GM18508 (cell line): Measurements from ENCODE around the gene PTPRN2.

ENCODE experiments used
- ATAC-seq: cut with Tn5 transposase; IDR thresholded peaks from one replicate; pipeline ENCODE4 v1.9.1; 2021; ENCODE audit warnings: moderate number of reproducible peaks; ENCODE audit not compliant: insufficient read depth, unreplicated experiment

Gene PTPRN2

DNA sequence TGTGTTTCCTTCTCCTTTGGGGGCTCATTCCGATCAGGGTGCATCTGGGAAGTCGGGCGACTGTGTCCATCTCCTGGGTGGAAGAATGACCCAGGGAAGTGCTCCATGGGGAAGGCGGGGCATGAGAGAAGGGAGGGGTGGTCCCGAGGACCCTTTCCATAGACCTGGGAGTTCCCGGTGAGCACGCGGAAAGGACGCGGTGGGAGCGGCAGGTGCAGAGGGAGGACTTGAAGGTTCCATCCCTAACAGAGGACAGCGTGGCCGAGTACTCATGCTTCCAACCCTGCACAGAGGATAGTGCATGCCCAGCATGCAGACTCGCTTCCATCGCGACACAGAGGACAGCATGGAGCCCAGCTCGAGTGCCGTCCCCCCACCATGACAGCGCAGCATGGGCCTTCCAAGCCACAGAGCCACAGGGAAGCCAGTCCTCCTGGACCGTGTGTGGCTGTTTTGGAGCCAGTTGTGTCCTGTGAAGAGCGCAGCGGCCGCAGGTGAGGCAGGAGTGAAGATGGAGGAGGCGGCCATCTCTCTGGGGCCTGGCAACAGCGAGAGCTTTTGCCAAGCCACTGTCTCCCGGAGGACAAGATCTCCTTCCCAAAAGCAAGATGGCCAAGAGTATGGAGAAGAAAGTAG lies 969.4 kb downstream of the PTPRN2 start:
- ATAC-seq, result no peak

DNA sequence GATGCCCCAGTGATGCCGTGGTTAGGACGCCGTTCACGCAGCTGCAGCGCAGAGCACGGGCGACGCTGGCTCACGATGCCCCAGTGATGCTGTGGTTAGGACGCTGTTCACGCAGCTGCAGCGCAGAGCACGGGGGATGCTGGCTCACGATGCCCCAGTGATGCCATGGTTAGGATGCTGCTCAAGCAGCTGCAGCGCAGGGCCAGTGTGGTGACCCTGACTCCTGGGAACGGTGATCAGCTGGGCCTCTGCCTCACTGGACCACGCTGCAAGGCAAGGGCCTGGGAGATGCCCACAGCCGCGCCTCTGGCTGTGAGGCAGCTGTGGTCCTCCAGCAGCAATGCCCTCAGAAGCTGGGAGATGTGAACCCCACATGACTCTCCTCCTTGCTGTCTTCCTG lies 970.2 kb downstream of the PTPRN2 start:
- ATAC-seq, result no peak

DNA sequence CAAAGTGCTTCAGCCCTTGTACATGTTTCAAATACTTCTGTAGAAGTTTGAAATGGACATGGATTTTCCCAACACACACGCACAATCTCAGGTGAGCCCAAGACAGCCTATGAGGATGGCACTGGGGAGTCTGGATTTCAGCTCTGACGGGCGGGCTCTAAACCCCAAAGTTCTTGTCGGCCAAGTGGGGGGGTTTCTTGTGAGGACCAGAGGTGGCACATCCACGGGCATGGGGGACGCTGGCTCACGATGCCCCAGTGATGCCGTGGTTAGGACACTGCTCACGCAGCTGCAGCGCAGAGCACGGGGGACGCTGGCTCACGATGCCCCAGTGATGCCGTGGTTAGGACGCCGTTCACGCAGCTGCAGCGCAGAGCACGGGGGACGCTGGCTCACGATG lies 970.7 kb downstream of the PTPRN2 start:
- no peak for ATAC-seq

DNA sequence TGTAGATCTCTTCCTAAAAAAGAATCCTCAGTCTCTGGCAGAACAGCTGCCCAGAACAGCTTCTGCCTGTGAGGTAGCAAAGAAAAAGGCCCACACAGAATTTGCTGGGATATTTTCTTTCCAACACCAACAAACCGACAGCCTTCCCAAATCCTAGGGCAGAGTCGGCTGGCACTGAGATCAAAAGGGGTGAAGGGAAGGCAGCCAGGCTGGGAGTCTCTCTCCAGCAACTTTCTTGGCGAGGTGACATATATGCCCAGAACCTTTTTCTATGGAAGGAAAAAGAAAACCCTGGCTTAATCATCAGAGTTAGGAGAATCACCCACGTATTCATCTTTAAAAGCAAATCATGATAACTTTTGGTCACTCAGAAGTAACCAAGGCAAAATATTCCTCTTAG lies 971.2 kb downstream of the PTPRN2 start:
- no peak for ATAC-seq

DNA sequence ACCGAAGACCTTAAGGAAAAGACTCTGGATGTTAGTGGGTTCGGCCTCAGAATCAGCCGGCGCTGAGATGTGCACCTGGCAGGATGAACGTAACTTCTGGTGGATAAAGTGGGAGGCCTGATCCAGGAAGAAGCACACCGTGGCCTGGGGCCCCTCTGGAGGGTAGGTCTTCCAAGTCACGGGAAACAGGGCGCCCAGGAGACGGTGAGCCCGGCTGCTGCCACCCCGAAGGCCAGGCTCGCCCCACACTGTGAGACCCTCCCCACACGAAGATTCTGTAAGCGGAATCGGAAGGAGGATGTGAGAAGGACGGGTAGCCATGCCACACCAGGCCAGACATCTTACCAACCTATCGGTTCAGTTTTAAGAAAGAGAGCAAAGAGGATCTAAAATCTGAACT lies 971.8 kb downstream of the PTPRN2 start:
- ATAC-seq, result no peak

GRCh38 chr7:157615101-157615817 lies 972.4 kb downstream of the PTPRN2 start:
- no peak for ATAC-seq

DNA sequence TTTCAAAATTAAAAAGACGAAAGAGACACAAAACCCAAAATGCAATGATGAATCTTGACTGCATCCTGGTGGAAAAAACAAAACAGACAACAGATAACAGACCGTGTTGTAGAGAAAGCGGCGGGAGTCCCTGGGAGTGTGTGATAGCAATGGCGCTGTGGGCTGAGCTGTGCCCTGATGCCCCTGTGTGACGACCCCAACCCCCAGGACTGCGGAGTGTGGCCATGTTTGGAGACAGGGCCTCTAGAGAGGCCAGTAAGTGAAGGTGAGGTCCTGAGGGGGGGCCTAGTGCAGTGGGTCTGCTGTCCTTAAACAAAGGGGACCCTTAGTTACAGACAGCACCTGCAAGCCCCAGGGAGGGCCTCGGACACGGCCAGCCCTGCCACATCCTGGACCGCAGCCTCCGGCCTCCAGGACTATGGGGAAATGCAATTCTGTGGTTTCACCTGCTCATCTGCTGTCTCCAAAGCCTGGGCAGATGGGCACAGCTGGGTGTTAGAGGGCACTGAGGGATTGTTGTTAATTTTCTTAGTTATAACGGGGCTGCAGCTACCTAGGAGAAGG lies 973.1 kb downstream of the PTPRN2 start:
- no peak for ATAC-seq

DNA sequence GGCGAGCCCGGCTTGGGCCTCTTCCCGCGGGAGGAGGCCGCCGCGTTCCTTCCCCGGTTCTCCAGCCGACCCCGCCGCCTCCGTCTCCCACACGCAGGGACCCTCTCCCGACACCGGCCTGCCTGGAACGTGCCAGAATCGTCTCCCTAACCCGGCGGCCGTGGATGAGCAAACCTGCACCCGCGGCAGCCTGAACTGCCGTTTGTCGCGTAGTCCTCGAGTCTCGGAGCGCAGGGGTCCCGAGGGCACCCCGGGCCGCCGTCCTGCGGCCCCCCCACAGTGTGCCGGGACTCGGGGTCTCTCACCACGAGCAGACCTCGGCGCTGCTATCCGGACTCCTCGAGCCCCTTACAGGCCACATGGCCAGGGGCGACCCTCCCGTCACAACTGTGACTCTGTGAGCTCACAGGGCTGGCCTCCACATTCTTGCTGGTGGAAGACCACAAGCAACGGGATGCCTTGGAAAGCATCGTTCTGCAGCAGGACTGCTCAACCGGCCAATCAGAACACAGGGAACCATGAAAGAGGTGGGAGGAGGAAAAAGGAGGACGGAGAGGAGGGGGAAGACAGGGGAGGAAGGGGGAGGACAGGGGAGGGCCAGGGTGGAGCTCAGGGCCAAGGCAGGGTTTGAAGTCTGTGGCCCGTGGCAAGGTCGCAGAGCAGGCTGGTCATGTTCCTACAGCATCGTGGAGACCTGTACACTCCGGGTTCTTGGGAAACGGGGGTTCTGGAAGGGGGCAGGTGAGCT lies 973.9 kb downstream of the PTPRN2 start:
- no peak for ATAC-seq

GRCh38 chr7:157612664-157613561 lies 974.7 kb downstream of the PTPRN2 start:
- no peak for ATAC-seq

GRCh38 chr7:157612009-157612663 lies 975.5 kb downstream of the PTPRN2 start:
- no peak for ATAC-seq

GRCh38 chr7:157611341-157611740 lies 976.3 kb downstream of the PTPRN2 start:
- no peak for ATAC-seq

GRCh38 chr7:157610671-157611295 lies 976.8 kb downstream of the PTPRN2 start:
- ATAC-seq, result no peak

- no peak for ATAC-seq
Measured at GRCh38 chr7:157609932-157610640, 977.5 kb downstream of the PTPRN2 start.

GRCh38 chr7:157609516-157609915 lies 978.1 kb downstream of the PTPRN2 start:
- ATAC-seq, result no peak

GRCh38 chr7:157607218-157607617 lies 980.4 kb downstream of the PTPRN2 start:
- ATAC-seq, result no peak

DNA sequence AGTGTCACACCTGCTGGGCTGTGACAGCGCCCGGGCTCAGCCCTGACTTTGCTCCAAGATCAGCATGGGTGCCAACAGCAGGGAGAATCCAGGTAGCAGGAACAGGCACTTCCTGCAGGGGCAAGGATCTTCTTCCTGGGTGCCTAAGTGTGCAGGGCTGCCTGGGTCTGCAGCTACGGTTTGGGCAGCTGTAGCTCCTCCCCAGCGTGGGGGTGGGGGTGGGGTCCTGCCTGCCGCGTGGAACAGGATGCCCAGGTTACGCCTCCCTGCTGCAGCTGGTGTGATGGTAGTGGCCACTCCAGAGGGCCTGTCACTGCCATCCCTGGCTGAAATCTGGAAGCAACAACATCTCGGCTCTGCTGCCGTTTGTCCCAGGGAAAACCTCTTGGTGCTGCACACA lies 981.5 kb downstream of the PTPRN2 start:
- ATAC-seq, result no peak

GRCh38 chr7:157605638-157606037 lies 982.0 kb downstream of the PTPRN2 start:
- ATAC-seq, result no peak

DNA sequence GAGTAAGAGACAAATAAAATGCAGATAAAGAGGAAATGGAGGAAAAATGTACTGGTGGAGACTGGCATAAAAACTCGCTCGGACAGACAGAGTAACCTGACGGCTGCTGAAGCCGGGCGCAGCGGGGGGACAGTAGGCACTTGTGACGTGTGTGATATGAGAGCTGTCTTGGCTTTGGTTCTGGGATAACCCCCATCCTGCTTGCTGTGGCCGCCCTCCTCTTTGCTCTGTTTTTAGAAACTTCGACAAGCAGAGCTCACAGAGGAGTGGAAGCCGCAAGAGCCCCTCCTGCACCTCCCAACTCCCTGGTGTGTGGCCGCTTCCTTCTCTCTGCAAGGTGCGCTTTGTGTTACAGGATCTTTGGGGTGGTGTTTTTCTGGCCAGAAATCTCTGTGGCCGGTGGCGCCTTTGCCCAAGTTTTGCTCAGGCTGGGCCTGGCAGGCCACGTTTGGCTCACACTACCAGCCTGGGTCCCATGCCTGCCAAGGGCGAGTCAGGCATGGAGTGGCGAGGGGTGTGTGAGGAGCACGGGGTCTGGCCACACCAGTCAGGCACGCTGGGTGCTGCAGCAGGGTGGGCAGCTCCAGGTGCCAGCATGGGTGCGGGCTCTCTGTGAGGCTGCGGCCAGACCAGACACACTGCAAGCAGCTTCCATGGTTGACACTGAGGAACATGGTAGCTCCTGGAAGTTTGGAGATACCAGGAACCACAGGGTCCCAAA lies 982.8 kb downstream of the PTPRN2 start:
- no peak for ATAC-seq
